ENCODE data around the gene RETREG3.

RETREG3 gene

DNA sequence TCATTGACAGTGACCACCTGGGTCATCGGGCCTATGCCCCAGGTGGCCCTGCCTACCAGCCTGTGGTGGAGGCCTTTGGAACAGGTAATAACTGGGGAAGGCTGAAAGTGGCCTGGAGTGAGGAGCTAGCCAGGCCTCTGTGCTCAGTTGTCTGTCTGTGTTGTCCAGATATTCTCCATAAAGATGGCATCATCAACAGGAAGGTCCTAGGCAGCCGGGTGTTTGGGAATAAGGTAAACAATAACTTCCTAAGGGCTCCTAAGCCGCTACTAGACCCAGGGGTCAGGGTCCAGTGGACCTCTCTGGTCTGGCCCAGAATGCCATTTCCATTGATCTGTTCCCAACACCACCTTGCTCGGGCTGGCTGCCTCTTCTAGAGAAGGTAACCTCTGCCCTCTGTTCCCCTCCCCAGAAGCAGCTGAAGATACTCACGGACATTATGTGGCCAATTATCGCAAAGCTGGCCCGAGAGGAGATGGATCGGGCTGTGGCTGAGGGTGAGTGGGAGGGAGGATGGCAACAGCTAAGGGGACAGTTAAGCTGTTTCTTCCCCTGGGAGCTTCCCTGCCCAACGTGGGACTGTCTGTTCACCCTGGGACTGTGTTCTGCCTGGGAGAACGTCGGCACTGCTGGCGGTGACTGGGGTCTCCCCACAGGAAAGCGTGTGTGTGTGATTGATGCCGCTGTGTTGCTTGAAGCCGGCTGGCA lies 44.2 kb downstream of the RETREG3 start:
- CTCF ChIA-PET: interaction anchor here (1.0 to 1.8 kb wide), 5 partner anchors 13 to 45 kb away, joined by 3 to 5 read pairs (median 3); no protein-coding TSS in a partner anchor
- H3K4me3 ChIP-seq (ENCODE audit: control insufficient read depth in 1 of 7, extremely low read depth in 1 of 7, insufficient read depth in 4 of 7, low read depth in 2 of 7, low read length in 6 of 7): no peak overlapping the region
- no peak overlapping the region for H3K27ac ChIP-seq (ENCODE audit: insufficient read depth in 1 of 2, low read depth in 1 of 2, low read length in 2 of 2, poor library complexity in 1 of 2, severe bottlenecking in 2 of 2)
- 96% methylated on average over 10 of the region's 15 CpGs for WGBS (ENCODE audit: insufficient coverage)
- POLR2A ChIA-PET: no interaction called here
- H3K9me3 ChIP-seq (ENCODE audit: control extremely low read depth in 1 of 5, control insufficient read depth in 4 of 5, insufficient read depth in 2 of 5, low read depth in 1 of 5, low read length in 4 of 5): no peaks in the 10 kb centered on the region
- peaks cover 4 to 58% (median 47%) of the 10 kb centered on the region in 4 experiments for H3K4me1 ChIP-seq (ENCODE audit: control extremely low read depth in 1 of 4, control insufficient read depth in 4 of 4, insufficient read depth in 4 of 4, low read length in 3 of 4)
- no peak for DNase-seq
- peaks cover 12 to 50% (median 27%) of the 10 kb centered on the region in 4 experiments for H3K36me3 ChIP-seq (ENCODE audit: control insufficient read depth in 4 of 4, insufficient read depth in 4 of 4, low read length in 3 of 4)
- H3K27me3 ChIP-seq (replicated peaks in 2 of 5; ENCODE audit: control insufficient read depth in 4 of 5, insufficient read depth in 5 of 5, low read length in 4 of 5): no peaks in the 10 kb centered on the region

DNA sequence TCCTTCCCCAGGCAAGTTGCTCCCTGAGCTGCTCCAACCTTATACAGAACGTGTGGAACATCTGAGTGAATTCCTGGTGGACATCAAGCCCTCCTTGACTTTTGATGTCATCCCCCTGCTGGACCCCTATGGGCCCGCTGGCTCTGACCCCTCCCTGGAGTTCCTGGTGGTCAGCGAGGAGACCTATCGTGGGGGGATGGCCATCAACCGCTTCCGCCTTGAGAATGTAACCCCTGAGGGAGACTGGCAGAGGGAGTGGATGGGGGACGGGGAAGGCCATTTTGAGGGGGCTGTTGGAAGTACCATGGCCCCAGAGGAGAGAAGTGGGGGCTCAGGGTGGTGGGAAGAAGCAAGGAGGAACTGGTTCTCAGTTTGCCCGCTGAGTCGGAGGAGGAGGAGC lies 45.2 kb downstream of the RETREG3 start:
- CTCF ChIA-PET: interaction anchor here (0.9 to 1.6 kb wide), 5 partner anchors 13 to 44 kb away, joined by 3 to 5 read pairs (median 3); no protein-coding TSS in a partner anchor
- DNase-seq: no peak
- no peaks in the 10 kb centered on the region for H3K9me3 ChIP-seq (ENCODE audit: control extremely low read depth in 1 of 5, control insufficient read depth in 4 of 5, insufficient read depth in 2 of 5, low read depth in 1 of 5, low read length in 4 of 5)
- POLR2A ChIA-PET: no interaction called here
- peak overlapping the region in 1 of 7 experiments; percentile 91 for H3K4me3 ChIP-seq (ENCODE audit: control insufficient read depth in 1 of 7, extremely low read depth in 1 of 7, insufficient read depth in 4 of 7, low read depth in 2 of 7, low read length in 6 of 7)
- 96% methylated on average over 7 of the region's 9 CpGs for WGBS (ENCODE audit: insufficient coverage)
- peaks cover 4 to 58% (median 47%) of the 10 kb centered on the region in 4 experiments for H3K4me1 ChIP-seq (ENCODE audit: control extremely low read depth in 1 of 4, control insufficient read depth in 4 of 4, insufficient read depth in 4 of 4, low read length in 3 of 4)
- H3K27me3 ChIP-seq (replicated peaks in 2 of 5; ENCODE audit: control insufficient read depth in 4 of 5, insufficient read depth in 5 of 5, low read length in 4 of 5): no peaks in the 10 kb centered on the region
- H3K36me3 ChIP-seq (ENCODE audit: control insufficient read depth in 4 of 4, insufficient read depth in 4 of 4, low read length in 3 of 4): peaks cover 6 to 39% (median 20%) of the 10 kb centered on the region in 4 experiments
- H3K27ac ChIP-seq (ENCODE audit: insufficient read depth in 1 of 2, low read depth in 1 of 2, low read length in 2 of 2, poor library complexity in 1 of 2, severe bottlenecking in 2 of 2): peak overlapping the region; percentile 59 to 93

DNA sequence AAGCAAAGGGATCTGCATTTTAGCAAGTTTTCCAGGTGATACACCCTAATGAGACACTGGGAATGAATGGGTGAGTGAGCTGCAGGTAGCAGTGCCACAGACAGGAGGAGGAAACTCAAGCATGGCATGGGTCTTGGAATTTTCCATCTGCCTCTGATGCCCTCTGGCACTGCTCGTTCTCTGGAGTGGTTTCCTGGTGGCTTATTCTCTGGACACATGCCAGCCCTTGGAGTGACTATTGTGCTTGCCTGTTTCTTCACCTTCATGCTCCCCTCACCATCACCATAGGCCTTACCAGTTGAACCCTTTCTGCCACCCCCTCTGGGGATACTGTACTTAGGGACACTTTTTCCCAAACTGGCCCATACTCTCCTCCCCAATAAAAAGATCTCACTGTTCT lies 45.6 kb downstream of the RETREG3 start:
- ChIA-PET POLR2A (no interaction called here), CTCF (interaction anchor here (0.9 to 1.6 kb wide), 4 partner anchors 13 to 17 kb away, joined by 3 to 5 read pairs (median 4); no protein-coding TSS in a partner anchor)
- Histone ChIP-seq H3K27me3 (replicated peaks in 2 of 5; ENCODE audit: control insufficient read depth in 4 of 5, insufficient read depth in 5 of 5, low read length in 4 of 5) (no peaks in the 10 kb centered on the region), H3K27ac (ENCODE audit: insufficient read depth in 1 of 2, low read depth in 1 of 2, low read length in 2 of 2, poor library complexity in 1 of 2, severe bottlenecking in 2 of 2) (peak overlapping the region; percentile 93 to 95), H3K4me3 (ENCODE audit: control insufficient read depth in 1 of 7, extremely low read depth in 1 of 7, insufficient read depth in 4 of 7, low read depth in 2 of 7, low read length in 6 of 7) (peak overlapping the region in 2 of 7 experiments; percentile 91 to 97), H3K36me3 (ENCODE audit: control insufficient read depth in 4 of 4, insufficient read depth in 4 of 4, low read length in 3 of 4) (peaks cover 6 to 35% (median 18%) of the 10 kb centered on the region in 4 experiments), H3K4me1 (ENCODE audit: control extremely low read depth in 1 of 4, control insufficient read depth in 4 of 4, insufficient read depth in 4 of 4, low read length in 3 of 4) (peaks cover 4 to 54% (median 47%) of the 10 kb centered on the region in 4 experiments), H3K9me3 (ENCODE audit: control extremely low read depth in 1 of 5, control insufficient read depth in 4 of 5, insufficient read depth in 2 of 5, low read depth in 1 of 5, low read length in 4 of 5) (no peaks in the 10 kb centered on the region)
- no peak for DNase-seq
- 18% methylated on average over 1 of the region's 1 CpG for WGBS (ENCODE audit: insufficient coverage)

DNA sequence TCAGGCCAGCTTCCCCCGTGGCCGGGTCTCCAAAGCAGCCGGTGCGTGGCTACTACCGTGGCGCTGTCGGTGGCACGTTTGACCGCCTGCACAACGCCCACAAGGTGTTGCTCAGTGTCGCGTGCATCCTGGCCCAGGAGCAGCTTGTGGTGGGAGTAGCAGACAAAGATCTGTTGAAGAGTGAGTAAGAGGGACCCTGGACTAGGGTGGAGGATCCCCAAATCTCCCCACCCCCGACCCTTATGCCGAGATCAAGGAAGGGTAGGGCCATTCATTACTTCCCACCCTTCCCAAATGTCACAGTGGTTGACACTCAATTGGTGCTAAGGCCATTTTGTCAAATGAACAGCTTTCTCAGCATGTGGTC lies 46.0 kb downstream of the RETREG3 start:
- ChIA-PET CTCF (interaction anchor here (0.9 to 1.5 kb wide), 3 partner anchors 14 to 17 kb away, joined by 3 to 5 read pairs (median 4); no protein-coding TSS in a partner anchor), POLR2A (interaction anchor here (0.6 kb wide), 1 partner anchor 29 kb away, joined by 3 read pairs; no protein-coding TSS in a partner anchor)
- H3K27ac ChIP-seq (ENCODE audit: insufficient read depth in 1 of 2, low read depth in 1 of 2, low read length in 2 of 2, poor library complexity in 1 of 2, severe bottlenecking in 2 of 2): peak overlapping the region; percentile 93 to 95
- peaks cover 6 to 32% (median 17%) of the 10 kb centered on the region in 4 experiments for H3K36me3 ChIP-seq (ENCODE audit: control insufficient read depth in 4 of 4, insufficient read depth in 4 of 4, low read length in 3 of 4)
- H3K9me3 ChIP-seq (ENCODE audit: control extremely low read depth in 1 of 5, control insufficient read depth in 4 of 5, insufficient read depth in 2 of 5, low read depth in 1 of 5, low read length in 4 of 5): no peaks in the 10 kb centered on the region
- 90% methylated on average over 10 of the region's 14 CpGs for WGBS (ENCODE audit: insufficient coverage)
- DNase-seq: no peak
- H3K4me3 ChIP-seq (ENCODE audit: control insufficient read depth in 1 of 7, extremely low read depth in 1 of 7, insufficient read depth in 4 of 7, low read depth in 2 of 7, low read length in 6 of 7): peak overlapping the region in 6 of 7 experiments; percentile 82 to 97 (median 86)
- no peaks in the 10 kb centered on the region for H3K27me3 ChIP-seq (replicated peaks in 2 of 5; ENCODE audit: control insufficient read depth in 4 of 5, insufficient read depth in 5 of 5, low read length in 4 of 5)
- peaks cover 4 to 50% (median 45%) of the 10 kb centered on the region in 4 experiments for H3K4me1 ChIP-seq (ENCODE audit: control extremely low read depth in 1 of 4, control insufficient read depth in 4 of 4, insufficient read depth in 4 of 4, low read length in 3 of 4)

DNA sequence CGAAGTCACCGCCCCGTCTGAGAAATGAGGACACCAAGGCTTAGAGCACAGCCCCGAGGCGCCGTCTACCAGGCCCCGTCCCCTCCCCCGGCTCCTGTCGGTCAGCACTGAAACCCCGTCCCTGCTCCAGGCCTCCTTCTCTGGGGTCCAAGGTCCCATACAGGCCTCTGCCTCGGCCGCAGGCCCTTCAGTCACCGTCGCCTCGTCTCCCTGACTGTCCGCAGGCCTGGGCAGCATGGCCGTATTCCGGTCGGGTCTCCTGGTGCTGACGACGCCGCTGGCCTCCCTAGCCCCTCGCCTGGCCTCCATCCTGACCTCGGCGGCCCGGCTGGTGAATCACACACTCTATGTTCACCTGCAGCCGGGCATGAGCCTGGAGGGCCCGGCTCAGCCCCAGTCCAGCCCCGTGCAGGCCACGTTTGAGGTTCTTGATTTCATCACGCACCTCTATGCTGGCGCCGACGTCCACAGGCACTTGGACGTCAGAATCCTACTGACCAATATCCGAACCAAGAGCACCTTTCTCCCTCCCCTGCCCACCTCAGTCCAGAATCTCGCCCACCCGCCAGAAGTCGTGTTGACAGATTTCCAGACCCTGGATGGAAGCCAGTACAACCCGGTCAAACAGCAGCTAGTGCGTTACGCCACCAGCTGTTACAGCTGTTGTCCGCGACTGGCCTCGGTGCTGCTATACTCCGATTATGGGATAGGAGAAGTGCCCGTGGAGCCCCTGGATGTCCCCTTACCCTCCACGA lies 46.6 kb downstream of the RETREG3 start:
- peaks cover under 1 to 46% (median 41%) of the 10 kb centered on the region in 4 experiments for H3K4me1 ChIP-seq (ENCODE audit: control extremely low read depth in 1 of 4, control insufficient read depth in 4 of 4, insufficient read depth in 4 of 4, low read length in 3 of 4)
- ChIA-PET POLR2A (interaction anchor here (0.6 kb wide), 1 partner anchor 28 kb away, joined by 3 read pairs; no protein-coding TSS in a partner anchor), CTCF (interaction anchor here (0.9 to 1.3 kb wide), 2 partner anchors 14 to 16 kb away, joined by 3 to 4 read pairs; no protein-coding TSS in a partner anchor)
- H3K27ac ChIP-seq (ENCODE audit: insufficient read depth in 1 of 2, low read depth in 1 of 2, low read length in 2 of 2, poor library complexity in 1 of 2, severe bottlenecking in 2 of 2): peak overlapping the region; percentile 93 to 95
- no peak for DNase-seq
- peaks cover 6 to 32% (median 17%) of the 10 kb centered on the region in 4 experiments for H3K36me3 ChIP-seq (ENCODE audit: control insufficient read depth in 4 of 4, insufficient read depth in 4 of 4, low read length in 3 of 4)
- no peaks in the 10 kb centered on the region for H3K9me3 ChIP-seq (ENCODE audit: control extremely low read depth in 1 of 5, control insufficient read depth in 4 of 5, insufficient read depth in 2 of 5, low read depth in 1 of 5, low read length in 4 of 5)
- peak overlapping the region; percentile 54 to 97 (median 83) for H3K4me3 ChIP-seq (ENCODE audit: control insufficient read depth in 1 of 7, extremely low read depth in 1 of 7, insufficient read depth in 4 of 7, low read depth in 2 of 7, low read length in 6 of 7)
- no peaks in the 10 kb centered on the region for H3K27me3 ChIP-seq (replicated peaks in 2 of 5; ENCODE audit: control insufficient read depth in 4 of 5, insufficient read depth in 5 of 5, low read length in 4 of 5)
- WGBS (ENCODE audit: insufficient coverage): 21% methylated on average over 47 of the region's 48 CpGs

DNA sequence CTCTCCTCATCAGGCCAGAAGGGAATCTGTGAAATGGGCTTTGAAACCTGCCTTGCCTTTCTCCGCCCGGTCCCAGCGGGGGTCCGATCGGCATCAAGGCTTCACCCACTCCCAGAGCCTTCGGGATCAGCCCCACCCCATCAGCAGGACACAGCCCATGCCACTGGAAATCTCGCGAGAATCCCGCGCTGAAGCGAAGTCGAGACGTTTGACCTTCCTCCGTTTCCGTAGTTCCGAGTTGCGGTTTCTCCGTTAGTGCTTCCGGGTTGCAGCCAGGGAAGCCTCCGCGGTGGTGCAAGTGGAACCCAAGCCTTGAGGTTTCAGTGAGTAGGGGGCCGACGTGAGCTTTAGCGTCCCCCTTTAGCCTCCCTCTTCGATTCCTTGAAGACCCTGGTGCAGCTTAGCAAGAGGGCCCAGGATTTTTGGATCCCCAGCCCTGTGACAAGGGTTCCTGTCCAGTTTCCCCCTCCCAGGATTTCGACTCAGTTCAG lies 47.2 kb downstream of the RETREG3 start, which contains the start of gene COASY:
COASY (plus strand) TSS at position 252 of the 491 bp plus-strand sequence. CDS start 475 bp downstream, outside the sequence.
- Histone ChIP-seq H3K36me3 (ENCODE audit: control insufficient read depth in 4 of 4, insufficient read depth in 4 of 4, low read length in 3 of 4) (peaks cover 6 to 32% (median 17%) of the 10 kb centered on the region in 4 experiments), H3K4me1 (ENCODE audit: control extremely low read depth in 1 of 4, control insufficient read depth in 4 of 4, insufficient read depth in 4 of 4, low read length in 3 of 4) (peaks cover 0 to 41% (median 37%) of the 10 kb centered on the region in 4 experiments), H3K9me3 (ENCODE audit: control extremely low read depth in 1 of 5, control insufficient read depth in 4 of 5, insufficient read depth in 2 of 5, low read depth in 1 of 5, low read length in 4 of 5) (no peaks in the 10 kb centered on the region), H3K27ac (ENCODE audit: insufficient read depth in 1 of 2, low read depth in 1 of 2, low read length in 2 of 2, poor library complexity in 1 of 2, severe bottlenecking in 2 of 2) (peak within 1 kb of the TSS; percentile 93 to 95), H3K4me3 (ENCODE audit: control insufficient read depth in 1 of 7, extremely low read depth in 1 of 7, insufficient read depth in 4 of 7, low read depth in 2 of 7, low read length in 6 of 7) (peak within 1 kb of the TSS; percentile 54 to 97 (median 83)), H3K27me3 (replicated peaks in 2 of 5; ENCODE audit: control insufficient read depth in 4 of 5, insufficient read depth in 5 of 5, low read length in 4 of 5) (no peaks in the 10 kb centered on the region)
- ChIA-PET CTCF (no interaction called here), POLR2A (no interaction called here)
- WGBS (ENCODE audit: insufficient coverage): under 1% methylated on average over 21 of the region's 26 CpGs
- peak; percentile 95 to 97 (median 96) for DNase-seq

Data from common myeloid progenitor, CD34-positive (primary cell).